LHCN-M2 (cell line): Measurements from ENCODE around the gene LNX1. TPM values are rescaled to one million over a fixed set of nuclear protein-coding genes. Genes with fewer than 3 reads are reported as not detected.
"Not testable (repeated sequence)": the region's sequence is repeated elsewhere in the genome, so short reads cannot be mapped to it uniquely, and the experiment has no call there.

ENCODE experiments used
- DNase-seq: peaks from one replicate; pipeline ENCODE4 v3.0.0-alpha.2; 2012; ENCODE audit warnings: low read depth
- total RNA-seq: library from RNA; depleted of rRNA; stranded (reverse); fragments of >200 nt; gene quantifications from 2 replicates; pipeline ENCODE4 v1.2.3, GENCODE V29; 2014; rRNA removed

LNX1 gene
- total RNA-seq, 1 experiment from 2014 or later: 10.8 TPM

DNA sequence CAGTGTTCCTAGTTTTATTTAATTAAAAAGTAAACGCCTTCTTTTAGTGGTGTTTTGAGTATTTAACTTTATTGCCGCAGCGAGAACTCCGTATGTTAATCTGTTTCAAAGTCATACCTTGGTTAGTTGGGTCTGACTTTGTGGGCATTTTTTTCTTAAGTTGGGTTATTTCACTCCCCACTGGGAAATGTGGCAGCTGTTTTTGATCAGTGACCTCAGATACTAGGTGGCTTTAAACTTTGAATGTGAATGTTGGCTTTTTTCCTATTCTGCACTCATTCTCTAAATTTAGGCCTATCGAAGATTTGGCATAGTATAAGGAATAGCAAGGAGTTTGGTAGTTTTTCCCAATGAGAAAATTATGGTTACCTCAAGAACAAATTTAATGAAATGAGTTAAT, 127.9 kb downstream of the LNX1 start:
- peak; percentile 26 for DNase-seq

DNA sequence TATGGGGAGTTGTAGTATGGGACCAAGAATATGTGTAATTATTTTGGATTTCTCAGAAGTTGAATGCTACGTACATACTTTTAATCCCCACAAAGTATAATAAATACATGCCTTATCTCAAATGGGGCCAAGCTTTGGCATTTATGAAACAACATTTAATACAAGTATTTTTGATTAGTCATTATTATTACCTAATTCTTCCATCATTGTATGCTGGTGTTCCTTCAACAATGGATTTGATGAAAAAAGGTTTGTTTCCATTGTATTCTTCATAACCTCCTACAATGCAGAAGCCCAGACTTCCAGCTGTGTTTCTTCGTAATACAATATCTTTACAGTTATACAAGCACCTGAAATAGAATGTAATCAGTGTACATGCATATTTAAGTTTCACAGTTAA, 130.0 kb downstream of the LNX1 start:
- DNase-seq: no peak

DNA sequence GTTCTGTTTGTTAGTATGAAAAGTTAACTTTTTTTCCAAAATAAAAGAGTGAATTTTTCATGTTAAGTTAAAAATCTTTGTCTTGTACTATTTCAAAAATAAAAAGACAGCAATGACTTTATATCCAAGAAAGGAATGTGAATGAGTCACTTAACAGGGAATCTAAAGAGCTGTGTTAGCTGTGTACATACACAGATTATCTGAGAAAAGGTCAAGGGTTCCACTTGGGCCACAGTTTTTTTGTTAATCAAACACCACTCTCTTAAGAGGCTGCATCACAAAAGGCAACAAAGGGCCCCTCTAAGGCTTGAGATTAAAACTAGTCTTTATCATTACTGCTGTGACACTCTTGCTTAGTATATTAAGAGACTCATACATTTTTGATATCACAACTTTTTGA, 131.7 kb downstream of the LNX1 start:
- DNase-seq: peak; percentile 45

DNA sequence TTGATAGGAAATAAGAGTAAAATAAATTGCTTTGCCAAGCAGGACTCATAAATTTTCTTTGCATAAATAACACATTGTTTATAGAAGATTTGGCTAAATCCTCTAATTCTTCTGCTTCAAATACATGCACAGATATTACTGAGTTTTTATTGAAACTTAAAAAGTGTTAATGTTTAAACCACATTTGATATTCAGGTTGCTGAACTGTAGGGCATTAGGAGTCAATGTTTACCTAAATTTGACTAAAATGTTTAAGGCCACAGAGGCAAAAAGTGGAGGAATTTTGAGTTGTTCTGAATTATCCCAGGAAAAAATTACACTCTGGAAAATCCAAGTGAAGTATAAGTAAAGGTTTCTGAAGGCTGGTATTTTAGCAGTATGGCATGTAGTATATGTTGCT, 135.1 kb downstream of the LNX1 start:
- no peak for DNase-seq

DNA sequence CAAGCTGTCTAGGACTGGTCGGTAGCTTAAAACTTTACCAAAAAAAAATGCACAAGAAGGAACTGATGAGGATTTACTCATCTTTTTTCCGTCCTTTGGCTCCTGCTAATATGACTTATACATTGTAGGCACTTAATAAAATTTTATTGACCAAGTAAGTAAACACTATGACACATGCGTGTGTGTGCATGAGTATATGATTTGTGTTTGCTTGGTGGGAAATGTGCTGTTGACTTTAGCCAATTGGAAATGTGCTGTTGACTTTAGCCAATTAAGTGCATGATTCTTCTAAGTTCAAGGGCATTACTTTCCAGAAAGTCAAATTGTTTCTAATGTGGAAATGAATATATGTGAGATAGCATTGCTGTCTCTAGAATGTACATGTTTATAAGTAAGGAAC, 135.5 kb downstream of the LNX1 start:
- DNase-seq: no peak

DNA sequence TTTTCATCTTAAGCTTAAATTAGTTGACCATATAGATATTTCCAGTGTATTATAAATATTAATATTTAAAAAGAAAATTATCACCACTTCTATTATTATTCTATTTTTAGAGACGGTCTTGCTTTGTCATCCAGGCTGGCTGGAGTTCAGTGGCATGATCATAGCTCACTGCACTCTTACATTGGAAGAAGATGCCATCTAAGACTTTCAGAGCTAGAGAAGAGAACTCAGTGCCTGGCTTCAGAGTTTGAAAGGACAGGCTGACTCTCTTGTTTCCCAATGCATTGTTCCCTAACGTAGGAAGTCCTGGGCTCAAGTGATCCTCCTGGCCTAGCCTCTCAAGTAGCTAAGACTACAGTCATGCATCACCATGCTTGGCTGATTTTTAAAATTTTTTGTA, 137.9 kb downstream of the LNX1 start:
- DNase-seq: no peak

DNA sequence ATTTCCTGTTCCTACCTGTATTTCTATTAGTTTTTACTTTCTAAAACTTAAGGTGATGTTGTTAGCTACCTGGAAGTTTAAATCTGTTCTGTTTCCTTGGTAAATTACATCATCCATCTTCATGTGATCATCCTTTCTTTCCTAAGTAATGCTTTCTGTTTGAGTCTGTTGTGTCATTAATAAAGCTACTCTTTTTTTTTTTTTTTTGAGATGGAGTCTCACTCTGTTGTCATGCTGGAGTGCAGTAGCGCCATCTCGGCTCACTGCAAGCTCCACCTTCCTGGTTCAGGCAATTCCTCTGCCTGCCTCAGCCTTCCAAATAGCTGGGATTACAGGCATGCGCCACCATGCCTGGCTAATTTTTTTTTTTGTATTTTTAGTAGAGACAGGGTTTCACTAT, 140.5 kb downstream of the LNX1 start:
- peak; percentile 18 for DNase-seq

DNA sequence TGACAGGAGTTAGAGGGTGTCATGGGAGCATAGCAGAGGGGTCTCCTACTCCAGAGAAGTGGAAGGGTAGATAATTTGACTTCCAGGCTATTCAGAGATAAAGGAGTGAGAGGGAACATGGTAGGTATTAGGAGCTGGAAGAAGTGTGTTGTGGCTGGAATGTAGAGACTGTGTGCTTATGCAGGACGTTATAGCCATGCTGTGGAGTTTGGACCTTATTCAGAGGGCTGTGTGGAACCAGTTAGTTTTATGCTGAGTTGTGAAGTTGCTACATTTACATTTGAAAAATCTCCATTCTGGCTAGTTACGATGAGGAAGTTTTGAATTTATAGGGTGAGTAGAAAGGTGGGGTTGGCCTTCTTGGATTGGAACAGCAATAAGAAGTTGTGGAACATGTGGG, 146.3 kb downstream of the LNX1 start:
- no peak for DNase-seq

DNA sequence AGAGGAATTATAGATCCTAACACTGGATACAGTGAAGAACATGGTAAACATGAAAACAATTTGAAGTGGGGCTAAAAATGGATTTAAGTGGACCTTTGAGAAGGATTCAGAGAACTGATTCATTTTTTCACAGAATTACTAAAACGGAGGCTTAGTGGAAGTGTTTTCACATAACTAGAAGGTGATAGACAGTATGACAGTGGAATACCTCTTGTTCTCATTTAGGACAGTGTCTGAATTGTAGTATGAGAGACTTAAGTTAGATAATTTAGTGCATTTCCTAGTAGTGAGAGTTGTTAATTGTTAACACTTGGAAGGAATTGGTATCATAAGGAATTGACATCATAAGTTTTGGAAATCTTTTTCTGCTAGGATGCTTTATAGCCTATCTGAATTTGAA, 149.7 kb downstream of the LNX1 start:
- no peak for DNase-seq

DNA sequence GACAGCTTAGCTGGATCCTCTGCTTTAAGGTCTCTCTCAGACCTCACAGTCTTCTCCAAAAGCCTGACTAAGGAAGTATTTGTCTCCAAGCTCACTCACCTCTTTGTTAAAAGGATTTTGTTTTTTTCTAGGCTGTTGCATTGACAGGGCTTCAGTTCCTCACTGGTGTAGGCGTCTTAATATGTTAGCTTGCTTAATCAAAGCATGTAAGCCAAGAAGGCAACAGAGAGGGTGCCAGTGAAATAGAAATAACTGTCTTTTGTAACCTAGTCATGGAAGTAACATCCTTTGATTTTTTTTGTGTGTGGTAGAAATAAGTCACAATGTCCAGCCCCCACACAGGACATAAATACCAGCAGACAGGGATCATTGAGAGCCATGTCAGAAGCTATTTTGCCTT, 155.0 kb downstream of the LNX1 start:
- DNase-seq: no peak

DNA sequence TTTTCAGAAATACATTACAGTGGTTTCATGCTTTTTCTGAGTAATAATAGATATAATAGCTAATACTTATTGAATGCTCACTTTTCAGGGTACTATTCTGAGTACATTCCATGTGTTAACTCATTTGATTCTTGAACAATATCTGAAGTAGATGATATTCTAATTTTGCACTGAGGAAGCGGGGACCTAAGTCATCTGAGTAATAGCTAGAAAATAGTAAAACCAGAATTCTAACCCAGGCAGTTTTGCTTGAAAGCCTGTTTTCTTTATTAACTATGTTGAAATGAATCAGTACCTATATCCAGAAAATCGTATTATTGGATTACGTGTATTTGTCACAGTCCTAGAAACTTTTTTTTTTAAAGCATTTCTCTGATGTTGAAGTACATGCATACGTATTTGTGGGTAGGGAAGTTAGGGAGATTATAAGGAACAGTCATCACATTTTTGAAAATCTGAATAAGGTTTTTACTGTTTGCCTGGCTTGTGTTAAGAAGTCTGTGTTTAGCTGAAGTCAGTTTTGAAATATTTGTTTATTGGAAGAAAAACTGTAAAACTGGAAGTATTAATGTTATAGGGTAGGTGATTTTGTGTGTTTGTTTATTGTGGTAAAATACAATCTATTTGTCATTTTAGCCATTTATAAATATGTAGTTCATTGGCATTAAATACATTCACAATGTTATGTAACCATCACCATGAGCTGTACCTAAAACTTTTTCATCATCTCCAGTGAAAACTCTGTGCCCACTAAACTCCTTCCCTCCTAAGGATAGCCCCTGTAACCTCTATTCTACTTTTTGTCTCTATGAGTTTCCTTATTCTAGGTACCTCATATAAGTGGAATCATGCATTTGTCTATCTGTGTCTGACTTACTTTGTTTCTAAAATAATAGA, 158.5 kb downstream of the LNX1 start:
- no peak for DNase-seq

DNA sequence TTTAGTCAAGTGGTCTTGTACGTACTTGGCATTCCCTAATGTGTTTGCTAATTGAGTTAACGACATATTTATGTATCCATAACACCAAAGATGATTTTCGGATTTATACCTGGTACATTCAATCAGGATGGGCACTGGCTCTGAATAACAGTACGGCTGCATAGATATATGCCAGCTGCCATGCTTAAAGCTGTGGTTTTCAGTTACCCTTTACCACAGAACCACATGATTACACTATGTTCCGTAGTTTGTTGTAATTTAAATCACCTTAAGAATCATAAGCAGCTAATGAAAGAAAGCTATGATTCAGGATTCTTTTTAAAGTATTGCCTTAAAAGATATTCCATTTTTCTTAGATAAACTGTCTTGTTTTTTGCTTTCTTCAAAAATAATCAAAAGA, 160.2 kb downstream of the LNX1 start:
- peak; percentile 72 for DNase-seq

DNA sequence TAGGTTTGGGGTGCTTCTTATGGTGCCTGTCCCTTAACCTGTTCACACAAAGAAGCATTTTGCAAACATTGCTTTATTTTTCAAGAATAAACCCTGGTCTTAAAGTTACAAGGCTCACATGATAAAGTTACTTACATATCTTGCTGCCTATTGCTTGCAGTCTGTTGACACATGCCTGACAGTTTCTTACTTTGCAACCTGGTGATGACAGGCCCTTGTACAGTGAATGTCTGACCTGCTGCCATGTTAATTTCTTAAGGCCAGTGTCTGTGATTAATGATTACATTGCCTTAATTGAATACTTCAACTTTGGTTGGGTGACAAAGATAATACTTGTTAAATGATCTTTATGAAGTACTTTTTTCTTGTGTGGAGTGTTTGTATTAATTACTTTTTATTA, 163.9 kb downstream of the LNX1 start:
- DNase-seq: no peak

DNA sequence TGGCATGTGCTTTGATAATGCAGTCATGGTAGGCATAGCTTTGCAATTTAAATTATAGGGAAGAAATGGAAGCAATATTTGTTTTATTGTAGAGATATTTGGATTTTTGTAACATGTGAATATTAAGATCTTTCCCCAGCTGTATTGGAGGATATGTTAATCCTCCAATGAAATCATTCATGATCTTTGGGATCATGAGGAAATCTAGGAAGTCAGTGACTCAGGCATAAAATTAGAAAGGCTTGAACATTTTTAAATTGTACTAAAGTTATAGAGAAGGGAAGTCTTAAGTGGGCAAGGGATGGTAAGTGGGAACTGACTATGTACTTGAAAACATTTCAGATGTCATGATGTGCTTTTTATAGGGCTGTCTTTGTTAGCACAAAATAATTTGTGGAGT, 167.0 kb downstream of the LNX1 start:
- peak; percentile 6 for DNase-seq

DNA sequence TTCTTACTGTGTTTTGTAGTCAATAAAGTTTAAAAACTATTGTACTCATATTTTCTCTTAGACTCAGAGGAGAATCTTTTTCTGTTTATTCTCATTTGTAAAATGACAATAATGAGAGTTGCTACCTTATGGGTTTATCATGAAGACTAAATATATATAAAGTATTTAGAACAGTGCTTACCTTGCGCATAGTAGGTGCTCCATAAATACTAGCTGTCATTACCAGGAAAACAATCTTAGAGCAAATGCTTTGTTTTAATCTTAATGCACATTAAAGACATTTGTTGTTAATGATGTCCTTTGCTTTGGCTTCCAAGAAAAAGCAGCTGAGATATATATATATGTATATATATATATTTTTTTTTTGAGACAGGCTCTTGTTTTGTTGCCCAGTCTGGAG, 168.9 kb downstream of the LNX1 start:
- DNase-seq: no peak

DNA sequence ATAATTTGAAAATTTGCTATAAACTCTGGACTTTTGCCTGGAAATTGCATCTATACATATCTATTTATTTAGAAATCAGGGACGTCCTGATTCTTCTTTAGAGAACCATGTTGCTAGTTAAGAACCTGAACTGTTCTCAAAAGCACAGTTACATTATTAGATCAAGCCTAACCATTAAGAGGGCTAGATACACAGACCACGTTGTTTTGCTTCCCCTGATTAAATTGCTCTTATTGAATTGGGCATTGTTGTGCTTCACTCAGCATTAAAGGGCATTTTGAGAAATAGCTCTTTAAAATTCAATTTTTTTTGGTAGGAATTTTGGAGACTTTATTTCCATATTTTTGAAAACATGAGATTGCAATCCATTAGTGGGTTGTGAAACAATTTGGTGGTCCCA, 169.5 kb downstream of the LNX1 start:
- no peak for DNase-seq

DNA sequence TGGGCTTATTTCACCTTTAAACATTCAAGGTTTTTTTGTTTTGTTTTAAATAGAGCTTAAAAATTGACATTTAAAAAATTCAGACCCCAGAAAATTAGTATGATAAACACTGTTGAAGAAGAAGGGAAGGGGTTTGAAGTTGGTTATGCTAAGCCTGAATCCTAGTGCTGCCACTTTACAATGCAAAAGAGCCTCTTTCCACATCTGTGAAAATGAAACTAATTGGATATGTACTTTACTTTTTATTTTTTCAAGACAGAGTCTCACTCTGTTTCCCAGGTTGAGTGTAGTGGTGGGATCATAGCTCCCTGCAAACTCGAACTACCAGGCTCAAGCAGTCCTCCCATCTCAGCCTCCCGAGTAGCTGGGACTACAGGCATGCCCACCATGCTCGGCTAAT, 172.1 kb downstream of the LNX1 start:
- DNase-seq: no peak

DNA sequence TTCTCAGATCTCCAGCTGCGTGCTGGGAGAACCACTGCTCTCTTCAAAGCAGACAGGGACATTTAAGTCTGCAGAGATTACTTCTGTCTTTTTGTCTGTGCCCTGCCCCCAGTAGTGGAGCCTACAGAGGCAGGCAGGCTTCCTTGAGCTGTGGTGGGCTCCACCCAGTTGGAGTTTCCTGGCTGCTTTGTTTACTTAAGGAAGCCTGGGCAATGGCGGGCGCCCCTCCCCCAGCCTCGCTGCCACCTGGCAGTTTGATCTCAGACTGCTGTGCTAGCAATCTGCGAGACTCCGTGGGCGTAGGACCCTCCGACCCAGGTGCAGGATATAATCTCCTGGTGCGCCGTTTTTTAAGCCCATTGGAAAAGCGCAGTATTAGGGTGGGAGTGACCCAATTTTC, 181.8 kb downstream of the LNX1 start:
- not testable (repeated sequence) for DNase-seq

Other genes with a start within 250 kb of the LNX1 start
- gene SCFD2, start 225.4 kb downstream of the LNX1 start, total RNA-seq: 18.8 and 21.4 TPM in 2 replicates
- 44.1 and 46.5 TPM in 2 replicates for gene FIP1L1, start 213.8 kb downstream of the LNX1 start, total RNA-seq